ENCODE measurements around the gene IKZF5.

IKZF5 gene

GRCh38 chr10:122974543-122975064 lies 34.0 kb downstream of the IKZF5 start:
- DNase-seq: no peak

- no peak for DNase-seq
Observed at GRCh38 chr10:122974023-122974422, 34.6 kb downstream of the IKZF5 start.

- no peak for DNase-seq
Observed at GRCh38 chr10:122968698-122969097, 39.9 kb downstream of the IKZF5 start.

DNA sequence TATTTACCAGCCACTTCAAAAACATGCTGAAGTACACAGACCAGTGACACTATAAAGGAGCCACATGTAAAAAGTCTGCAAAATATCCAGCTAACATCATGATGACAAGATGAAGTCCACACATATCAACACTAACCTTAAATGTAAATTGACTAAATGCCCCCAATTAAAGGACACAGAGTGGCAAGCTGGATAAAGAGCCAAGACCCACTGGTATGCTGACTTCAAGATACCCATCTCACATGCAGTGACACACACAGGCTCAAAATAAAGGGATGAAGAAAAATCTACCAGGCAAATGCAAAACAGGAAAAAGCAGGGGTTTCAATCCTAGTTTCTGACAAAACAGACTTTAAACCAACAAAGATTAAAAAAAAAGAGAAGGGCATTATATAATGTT lies 41.7 kb downstream of the IKZF5 start:
- no peak for DNase-seq

- no peak for DNase-seq
Observed at GRCh38 chr10:122962405-122962804, 46.2 kb downstream of the IKZF5 start.

- DNase-seq: no peak
Observed at GRCh38 chr10:122957474-122957873, 51.1 kb downstream of the IKZF5 start.

DNA sequence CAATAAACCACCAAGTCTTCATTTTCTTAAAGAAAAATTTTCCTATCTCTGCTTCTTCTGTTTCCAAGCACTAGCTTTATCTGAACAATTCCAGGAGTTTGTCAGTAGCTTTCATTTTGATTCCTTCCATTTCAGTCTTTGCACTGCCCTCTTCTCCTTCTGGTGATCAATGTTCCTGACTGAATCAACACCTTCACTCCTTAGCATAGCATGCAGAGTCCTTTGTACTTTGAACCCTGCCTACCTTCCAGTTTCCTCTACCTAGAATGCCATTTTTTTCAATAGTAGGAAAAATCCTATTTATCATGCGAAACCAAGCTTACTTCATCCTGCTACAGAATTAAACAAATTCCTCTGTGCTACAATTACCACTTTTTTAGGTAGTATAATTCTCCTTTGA lies 52.7 kb downstream of the IKZF5 start:
- DNase-seq: no peak

GRCh38 chr10:122954731-122955050 lies 53.9 kb downstream of the IKZF5 start:
- DNase-seq: no peak

GRCh38 chr10:122953902-122954730 lies 54.5 kb downstream of the IKZF5 start, which contains the start of gene C10orf88:
Gene C10orf88 (minus strand): TSS chr10:122954227. CDS start chr10:122954178, 49 bp downstream.
- peak; percentile 88 for DNase-seq

- DNase-seq: no peak
Observed at GRCh38 chr10:122949296-122949695, 59.3 kb downstream of the IKZF5 start.
